HL-60 (cell line): Measurements from ENCODE around the gene CDK19.

Experiments
- DNase-seq, 2 experiments: peaks; one replicate each; pipeline ENCODE4 v3.0.0-alpha.2; 2010 to 2020; ENCODE audit warnings: low read depth in 1 of 2, low spot score in 1 of 2
- H3K27ac ChIP-seq: fragments of 250-450 bp; sonication (Bioruptor Pico); replicated peaks from 2 replicates; pipeline ENCODE4 v1.5.1; 2020; ENCODE audit warnings: mild to moderate bottlenecking, moderate library complexity
- H3K27me3 ChIP-seq: fragments of 250-450 bp; sonication (Bioruptor Pico); 2 replicates; pipeline ENCODE4 v1.5.1; 2021; ENCODE audit warnings: mild to moderate bottlenecking, moderate library complexity; ENCODE audit not compliant: insufficient read depth, poor library complexity, severe bottlenecking
- H3K4me3 ChIP-seq: replicated peaks from 2 replicates; pipeline ENCODE4 v1.5.1; 2011; ENCODE audit warnings: mild to moderate bottlenecking, control low read depth, low read length; ENCODE audit not compliant: insufficient read depth
- GABPA ChIP-seq: IDR thresholded peaks from 2 replicates; pipeline ENCODE4 v1.6.1; 2012; ENCODE audit warnings: low read depth
- POLR2AphosphoS5 ChIP-seq: IDR thresholded peaks from 2 replicates; pipeline ENCODE4 v1.6.1; 2012; ENCODE audit warnings: low read depth
- SPI1 ChIP-seq: IDR thresholded peaks from 2 replicates; pipeline ENCODE4 v1.6.1; 2012; ENCODE audit warnings: low read depth, mild to moderate bottlenecking, borderline replicate concordance
- TF ChIP-seq, protein P1 (sequence below): IDR thresholded peaks from one replicate; pipeline ENCODE4 v1.5.1; 2011; ENCODE audit warnings: low read length, control low read depth, inconsistent platforms; ENCODE audit not compliant: insufficient read depth
- TF ChIP-seq, protein P2 (sequence below): IDR thresholded peaks from 2 replicates; pipeline ENCODE4 v1.6.1; 2012; ENCODE audit warnings: low read depth; ENCODE audit not compliant: insufficient replicate concordance

Gene CDK19

GRCh38 chr6:110784610-110784979, 30.7 kb downstream of the CDK19 start:
- Histone ChIP-seq H3K4me3 (no peak overlapping the region), H3K27me3 (no peaks in the 10 kb centered on the region), H3K27ac (no peak overlapping the region)
- no peak for DNase-seq
- no peak for TF ChIP-seq SPI1
- TF ChIP-seq, protein P1, sequence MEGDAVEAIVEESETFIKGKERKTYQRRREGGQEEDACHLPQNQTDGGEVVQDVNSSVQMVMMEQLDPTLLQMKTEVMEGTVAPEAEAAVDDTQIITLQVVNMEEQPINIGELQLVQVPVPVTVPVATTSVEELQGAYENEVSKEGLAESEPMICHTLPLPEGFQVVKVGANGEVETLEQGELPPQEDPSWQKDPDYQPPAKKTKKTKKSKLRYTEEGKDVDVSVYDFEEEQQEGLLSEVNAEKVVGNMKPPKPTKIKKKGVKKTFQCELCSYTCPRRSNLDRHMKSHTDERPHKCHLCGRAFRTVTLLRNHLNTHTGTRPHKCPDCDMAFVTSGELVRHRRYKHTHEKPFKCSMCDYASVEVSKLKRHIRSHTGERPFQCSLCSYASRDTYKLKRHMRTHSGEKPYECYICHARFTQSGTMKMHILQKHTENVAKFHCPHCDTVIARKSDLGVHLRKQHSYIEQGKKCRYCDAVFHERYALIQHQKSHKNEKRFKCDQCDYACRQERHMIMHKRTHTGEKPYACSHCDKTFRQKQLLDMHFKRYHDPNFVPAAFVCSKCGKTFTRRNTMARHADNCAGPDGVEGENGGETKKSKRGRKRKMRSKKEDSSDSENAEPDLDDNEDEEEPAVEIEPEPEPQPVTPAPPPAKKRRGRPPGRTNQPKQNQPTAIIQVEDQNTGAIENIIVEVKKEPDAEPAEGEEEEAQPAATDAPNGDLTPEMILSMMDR: no peak
- TF ChIP-seq GABPA: no peak
- no peak for TF ChIP-seq POLR2AphosphoS5
- TF ChIP-seq, protein P2, sequence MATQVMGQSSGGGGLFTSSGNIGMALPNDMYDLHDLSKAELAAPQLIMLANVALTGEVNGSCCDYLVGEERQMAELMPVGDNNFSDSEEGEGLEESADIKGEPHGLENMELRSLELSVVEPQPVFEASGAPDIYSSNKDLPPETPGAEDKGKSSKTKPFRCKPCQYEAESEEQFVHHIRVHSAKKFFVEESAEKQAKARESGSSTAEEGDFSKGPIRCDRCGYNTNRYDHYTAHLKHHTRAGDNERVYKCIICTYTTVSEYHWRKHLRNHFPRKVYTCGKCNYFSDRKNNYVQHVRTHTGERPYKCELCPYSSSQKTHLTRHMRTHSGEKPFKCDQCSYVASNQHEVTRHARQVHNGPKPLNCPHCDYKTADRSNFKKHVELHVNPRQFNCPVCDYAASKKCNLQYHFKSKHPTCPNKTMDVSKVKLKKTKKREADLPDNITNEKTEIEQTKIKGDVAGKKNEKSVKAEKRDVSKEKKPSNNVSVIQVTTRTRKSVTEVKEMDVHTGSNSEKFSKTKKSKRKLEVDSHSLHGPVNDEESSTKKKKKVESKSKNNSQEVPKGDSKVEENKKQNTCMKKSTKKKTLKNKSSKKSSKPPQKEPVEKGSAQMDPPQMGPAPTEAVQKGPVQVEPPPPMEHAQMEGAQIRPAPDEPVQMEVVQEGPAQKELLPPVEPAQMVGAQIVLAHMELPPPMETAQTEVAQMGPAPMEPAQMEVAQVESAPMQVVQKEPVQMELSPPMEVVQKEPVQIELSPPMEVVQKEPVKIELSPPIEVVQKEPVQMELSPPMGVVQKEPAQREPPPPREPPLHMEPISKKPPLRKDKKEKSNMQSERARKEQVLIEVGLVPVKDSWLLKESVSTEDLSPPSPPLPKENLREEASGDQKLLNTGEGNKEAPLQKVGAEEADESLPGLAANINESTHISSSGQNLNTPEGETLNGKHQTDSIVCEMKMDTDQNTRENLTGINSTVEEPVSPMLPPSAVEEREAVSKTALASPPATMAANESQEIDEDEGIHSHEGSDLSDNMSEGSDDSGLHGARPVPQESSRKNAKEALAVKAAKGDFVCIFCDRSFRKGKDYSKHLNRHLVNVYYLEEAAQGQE: no peak

GRCh38 chr6:110781522-110782214, 33.6 kb downstream of the CDK19 start:
- TF ChIP-seq POLR2AphosphoS5: no peak
- no peak for TF ChIP-seq SPI1
- TF ChIP-seq, protein P2: no peak
- no peak for TF ChIP-seq GABPA
- TF ChIP-seq, protein P1: no peak
- DNase-seq: no peak
- Histone ChIP-seq H3K27ac (no peak overlapping the region), H3K27me3 (no peaks in the 10 kb centered on the region), H3K4me3 (no peak overlapping the region)

- DNase-seq: no peak
- H3K27me3 ChIP-seq: no peaks in the 10 kb centered on the region
- TF ChIP-seq, protein P2: no peak
- no peak for TF ChIP-seq POLR2AphosphoS5
- no peak for TF ChIP-seq SPI1
- no peak for TF ChIP-seq GABPA
- TF ChIP-seq, protein P1: no peak
- no peak overlapping the region for H3K27ac ChIP-seq
- no peak overlapping the region for H3K4me3 ChIP-seq
Observed at GRCh38 chr6:110778333-110778732, 36.9 kb downstream of the CDK19 start.
